Measurements from ENCODE around the gene ADAT1. TPM values are rescaled to one million over a fixed set of nuclear protein-coding genes. Genes with fewer than 3 reads are reported as not detected.

Gene ADAT1
- total and polyA plus RNA-seq, 2 of the 13 experiments (the other 11 are each of a cell fraction or from before 2014, with no cell fraction given), result 18.4 to 40.8 TPM

DNA sequence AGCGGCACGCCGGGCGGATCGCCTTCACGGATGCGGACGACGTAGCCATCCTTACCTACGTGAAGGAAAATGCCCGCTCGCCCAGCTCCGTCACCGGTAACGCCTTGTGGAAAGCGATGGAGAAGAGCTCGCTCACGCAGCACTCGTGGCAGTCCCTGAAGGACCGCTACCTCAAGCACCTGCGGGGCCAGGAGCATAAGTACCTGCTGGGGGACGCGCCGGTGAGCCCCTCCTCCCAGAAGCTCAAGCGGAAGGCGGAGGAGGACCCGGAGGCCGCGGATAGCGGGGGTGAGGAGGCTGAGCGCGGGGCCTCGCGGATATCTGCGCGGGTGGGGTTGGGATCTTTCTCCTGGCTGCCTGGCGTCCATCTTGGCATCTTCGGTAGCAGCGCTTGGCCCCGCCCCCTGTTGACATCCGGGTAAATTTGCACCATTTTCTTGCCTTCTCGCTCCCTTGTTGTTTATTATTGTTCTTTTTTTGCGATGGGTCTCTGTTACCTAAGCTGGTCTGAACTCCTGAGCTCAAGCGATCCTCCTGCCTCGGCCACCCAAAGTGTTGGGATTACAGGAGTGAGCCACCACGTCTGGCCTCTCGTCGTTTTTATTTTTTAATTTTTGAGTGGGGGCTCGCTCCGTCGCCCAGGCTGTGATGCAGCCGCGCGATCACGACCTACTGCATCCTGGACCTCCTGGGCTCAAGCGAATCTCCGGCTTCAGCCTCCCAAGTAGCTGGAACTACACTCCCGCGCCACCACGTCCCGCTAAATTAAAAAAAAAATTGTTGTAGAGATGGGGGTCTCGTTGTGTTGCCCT lies 25.4 kb upstream of the ADAT1 start (continued):
- TF ChIP-seq AKNA (CRISPR knock-in tag; IDR thresholded peaks at IDR 0.05; ENCODE audit: borderline replicate concordance) (no peak), ZBTB43 (CRISPR knock-in tag; conservative IDR thresholded peaks at IDR 0.05) (no peak), GLI4 (CRISPR knock-in tag; IDR thresholded peaks at IDR 0.05; ENCODE audit: borderline replicate concordance) (no peak), SMARCC2 (IDR thresholded peaks at IDR 0.05) (no peak), HDAC6 (IDR thresholded peaks at IDR 0.05; ENCODE audit: low read depth, low read length) (no peak), FLYWCH1 (CRISPR knock-in tag; IDR thresholded peaks at IDR 0.05) (no peak), RXRA (CRISPR knock-in tag; IDR thresholded peaks at IDR 0.05) (no peak), SPEN (CRISPR knock-in tag; IDR thresholded peaks at IDR 0.05; ENCODE audit: low read depth) (no peak; the same call in 1 of the 2 replicates), ZNF24 (IDR thresholded peaks at IDR 0.05) (no peak), KAT8 (CRISPR knock-in tag; IDR thresholded peaks at IDR 0.05) (peak; percentile 43; the same call in 1 of the 2 replicates), ZNF296 (CRISPR knock-in tag; conservative IDR thresholded peaks at IDR 0.05) (no peak), MAF1 (CRISPR knock-in tag; IDR thresholded peaks at IDR 0.05; ENCODE audit: borderline replicate concordance) (no peak)
- TF ChIP-seq, protein P1, sequence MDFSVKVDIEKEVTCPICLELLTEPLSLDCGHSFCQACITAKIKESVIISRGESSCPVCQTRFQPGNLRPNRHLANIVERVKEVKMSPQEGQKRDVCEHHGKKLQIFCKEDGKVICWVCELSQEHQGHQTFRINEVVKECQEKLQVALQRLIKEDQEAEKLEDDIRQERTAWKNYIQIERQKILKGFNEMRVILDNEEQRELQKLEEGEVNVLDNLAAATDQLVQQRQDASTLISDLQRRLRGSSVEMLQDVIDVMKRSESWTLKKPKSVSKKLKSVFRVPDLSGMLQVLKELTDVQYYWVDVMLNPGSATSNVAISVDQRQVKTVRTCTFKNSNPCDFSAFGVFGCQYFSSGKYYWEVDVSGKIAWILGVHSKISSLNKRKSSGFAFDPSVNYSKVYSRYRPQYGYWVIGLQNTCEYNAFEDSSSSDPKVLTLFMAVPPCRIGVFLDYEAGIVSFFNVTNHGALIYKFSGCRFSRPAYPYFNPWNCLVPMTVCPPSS (IDR thresholded peaks at IDR 0.05), result no peak
- TF ChIP-seq, protein P2, sequence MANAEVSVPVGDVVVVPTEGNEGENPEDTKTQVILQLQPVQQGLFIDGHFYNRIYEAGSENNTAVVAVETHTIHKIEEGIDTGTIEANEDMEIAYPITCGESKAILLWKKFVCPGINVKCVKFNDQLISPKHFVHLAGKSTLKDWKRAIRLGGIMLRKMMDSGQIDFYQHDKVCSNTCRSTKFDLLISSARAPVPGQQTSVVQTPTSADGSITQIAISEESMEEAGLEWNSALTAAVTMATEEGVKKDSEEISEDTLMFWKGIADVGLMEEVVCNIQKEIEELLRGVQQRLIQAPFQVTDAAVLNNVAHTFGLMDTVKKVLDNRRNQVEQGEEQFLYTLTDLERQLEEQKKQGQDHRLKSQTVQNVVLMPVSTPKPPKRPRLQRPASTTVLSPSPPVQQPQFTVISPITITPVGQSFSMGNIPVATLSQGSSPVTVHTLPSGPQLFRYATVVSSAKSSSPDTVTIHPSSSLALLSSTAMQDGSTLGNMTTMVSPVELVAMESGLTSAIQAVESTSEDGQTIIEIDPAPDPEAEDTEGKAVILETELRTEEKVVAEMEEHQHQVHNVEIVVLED (CRISPR knock-in tag; IDR thresholded peaks at IDR 0.05; ENCODE audit: borderline replicate concordance), result no peak
- TF ChIP-seq, protein P3, sequence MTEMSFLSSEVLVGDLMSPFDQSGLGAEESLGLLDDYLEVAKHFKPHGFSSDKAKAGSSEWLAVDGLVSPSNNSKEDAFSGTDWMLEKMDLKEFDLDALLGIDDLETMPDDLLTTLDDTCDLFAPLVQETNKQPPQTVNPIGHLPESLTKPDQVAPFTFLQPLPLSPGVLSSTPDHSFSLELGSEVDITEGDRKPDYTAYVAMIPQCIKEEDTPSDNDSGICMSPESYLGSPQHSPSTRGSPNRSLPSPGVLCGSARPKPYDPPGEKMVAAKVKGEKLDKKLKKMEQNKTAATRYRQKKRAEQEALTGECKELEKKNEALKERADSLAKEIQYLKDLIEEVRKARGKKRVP (CRISPR knock-in tag; IDR thresholded peaks at IDR 0.05), result no peak; a peak in 1 of 4 replicates
- TF ChIP-seq, protein P4, sequence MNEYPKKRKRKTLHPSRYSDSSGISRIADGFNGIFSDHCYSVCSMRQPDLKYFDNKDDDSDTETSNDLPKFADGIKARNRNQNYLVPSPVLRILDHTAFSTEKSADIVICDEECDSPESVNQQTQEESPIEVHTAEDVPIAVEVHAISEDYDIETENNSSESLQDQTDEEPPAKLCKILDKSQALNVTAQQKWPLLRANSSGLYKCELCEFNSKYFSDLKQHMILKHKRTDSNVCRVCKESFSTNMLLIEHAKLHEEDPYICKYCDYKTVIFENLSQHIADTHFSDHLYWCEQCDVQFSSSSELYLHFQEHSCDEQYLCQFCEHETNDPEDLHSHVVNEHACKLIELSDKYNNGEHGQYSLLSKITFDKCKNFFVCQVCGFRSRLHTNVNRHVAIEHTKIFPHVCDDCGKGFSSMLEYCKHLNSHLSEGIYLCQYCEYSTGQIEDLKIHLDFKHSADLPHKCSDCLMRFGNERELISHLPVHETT (CRISPR knock-in tag; conservative IDR thresholded peaks at IDR 0.05), result 0 out of 2 replicates have a peak, but pooled peaks have one; percentile 20
